ENCODE measurements around the gene STT3B. TPM values are rescaled to one million over a fixed set of nuclear protein-coding genes. Genes with fewer than 3 reads are reported as not detected.

STT3B gene
- total and polyA plus RNA-seq, 2 of the 4 experiments (the other 2 are of a cell fraction) = 45.5 to 86.4 TPM

- no peaks in the 10 kb centered on the region for H3K9me1 ChIP-seq (ENCODE audit: insufficient read depth, low read length)
- peak overlapping the region; percentile 74; the same call in 1 of the 2 replicates for H3K27ac ChIP-seq (ENCODE audit: insufficient read depth, low read length)
- no peak overlapping the region for H2BK15ac ChIP-seq (ENCODE audit: low read depth, low read length)
- no peak overlapping the region for H2AFZ ChIP-seq (replicated peaks; ENCODE audit: low read length, poor library complexity)
- peak overlapping the region in 1 of 2 experiments; percentile 62; a peak in 1 of 4 replicates for H4K8ac ChIP-seq (ENCODE audit: low read depth in 2 of 2, low read length in 2 of 2)
- peaks cover 1% of the 10 kb centered on the region; the same call in 1 of the 2 replicates for H3K36me3 ChIP-seq (ENCODE audit: control insufficient read depth, insufficient read depth, low read length)
- no peak overlapping the region for H2BK5ac ChIP-seq (ENCODE audit: low read depth, low read length, poor library complexity, severe bottlenecking)
- H3K27me3 ChIP-seq (ENCODE audit: control insufficient read depth, insufficient read depth, low read length) = no peaks in the 10 kb centered on the region
- ChIA-PET POLR2A (ENCODE audit: unreplicated experiment) (no interaction called here), CTCF (interaction anchor here (0.5 to 0.6 kb wide), 2 partner anchors 16 to 195 kb away, joined by 3 to 4 read pairs; no protein-coding TSS in a partner anchor)
- in situ Hi-C loops (cut with MboI; ENCODE audit: low sequenced_read_pairs) (no loop called here), intact Hi-C loops (cut with micrococcal nuclease) (no loop called here), dilution Hi-C loops (cut with HindIII; ENCODE audit: low sequenced_read_pairs, unreplicated experiment) (no loop called here)
- H4K5ac ChIP-seq (ENCODE audit: low read depth, low read length) = peak overlapping the region; percentile 69; the same call in 1 of the 2 replicates
- no peak overlapping the region; the same call in 1 of the 2 replicates for H3K23ac ChIP-seq (ENCODE audit: low read depth, low read length)
- peak overlapping the region; percentile 52; the same call in 1 of the 2 replicates for H4K91ac ChIP-seq (ENCODE audit: insufficient read depth, low read depth, low read length)
- H3K18ac ChIP-seq (ENCODE audit: low read depth, low read length) = peak overlapping the region; percentile 74; the same call in 1 of the 2 replicates
- H2AK5ac ChIP-seq (ENCODE audit: low read depth, low read length) = no peak overlapping the region
- H2BK20ac ChIP-seq (ENCODE audit: low read depth, low read length) = no peak overlapping the region
- ATAC-seq (ENCODE audit: low read depth) = peak; percentile 77
- peaks cover 3% of the 10 kb centered on the region; the same call in 1 of the 2 replicates for H3K4me1 ChIP-seq (ENCODE audit: control insufficient read depth, insufficient read depth, low read length)
- no peak overlapping the region for H3K14ac ChIP-seq (replicated peaks; ENCODE audit: low read depth, low read length)
- H3K79me1 ChIP-seq (ENCODE audit: low read depth in 1 of 2, low read length in 2 of 2) = no peaks in the 10 kb centered on the region
- no peaks in the 10 kb centered on the region for H4K20me1 ChIP-seq (ENCODE audit: insufficient read depth, low read length)
- BruUV-seq (replicated peaks) = no TSS peak
- H3K4me2 ChIP-seq (ENCODE audit: low read depth, low read length) = no peak overlapping the region
- no peak overlapping the region for H3K56ac ChIP-seq (ENCODE audit: extremely low read depth, insufficient read depth, low read length)
- H3K4ac ChIP-seq (ENCODE audit: low read depth, low read length) = peak overlapping the region; percentile 57
- no peak overlapping the region for H2BK120ac ChIP-seq (ENCODE audit: low read depth, low read length)
- no peak overlapping the region for H2AK9ac ChIP-seq (replicated peaks; ENCODE audit: low read depth, low read length, poor library complexity)
- no peak overlapping the region for H3K4me3 ChIP-seq (ENCODE audit: insufficient read depth, low read depth, low read length)
- no CpG with 5 or more reads among the region's 6 CpGs for WGBS, 2 experiments (ENCODE audit: extremely low coverage in 2 of 2, insufficient read length in 1 of 2)
- no peak for TF ChIP-seq RFX5 (IDR thresholded peaks at IDR 0.05; ENCODE audit: low read depth, low read length)
- TF ChIP-seq ELK1 (IDR thresholded peaks at IDR 0.05; ENCODE audit: borderline replicate concordance, low read depth, low read length) = no peak
- TF ChIP-seq MAZ (IDR thresholded peaks at IDR 0.05; ENCODE audit: borderline replicate concordance, low read depth, low read length) = no peak
- no peak for TF ChIP-seq RAD21 (IDR thresholded peaks at IDR 0.05; ENCODE audit: low read length)
- TF ChIP-seq BHLHE40 (IDR thresholded peaks at IDR 0.05; ENCODE audit: low read depth, low read length) = no peak
- no peak for TF ChIP-seq MAFK (IDR thresholded peaks at IDR 0.05; ENCODE audit: low read depth, low read length)
- no peak for TF ChIP-seq POLR2A (IDR thresholded peaks at IDR 0.05; ENCODE audit: low read depth, low read length)
- no peak for TF ChIP-seq SMC3 (IDR thresholded peaks at IDR 0.05; ENCODE audit: low read depth, low read length)
- TF ChIP-seq, protein P1, sequence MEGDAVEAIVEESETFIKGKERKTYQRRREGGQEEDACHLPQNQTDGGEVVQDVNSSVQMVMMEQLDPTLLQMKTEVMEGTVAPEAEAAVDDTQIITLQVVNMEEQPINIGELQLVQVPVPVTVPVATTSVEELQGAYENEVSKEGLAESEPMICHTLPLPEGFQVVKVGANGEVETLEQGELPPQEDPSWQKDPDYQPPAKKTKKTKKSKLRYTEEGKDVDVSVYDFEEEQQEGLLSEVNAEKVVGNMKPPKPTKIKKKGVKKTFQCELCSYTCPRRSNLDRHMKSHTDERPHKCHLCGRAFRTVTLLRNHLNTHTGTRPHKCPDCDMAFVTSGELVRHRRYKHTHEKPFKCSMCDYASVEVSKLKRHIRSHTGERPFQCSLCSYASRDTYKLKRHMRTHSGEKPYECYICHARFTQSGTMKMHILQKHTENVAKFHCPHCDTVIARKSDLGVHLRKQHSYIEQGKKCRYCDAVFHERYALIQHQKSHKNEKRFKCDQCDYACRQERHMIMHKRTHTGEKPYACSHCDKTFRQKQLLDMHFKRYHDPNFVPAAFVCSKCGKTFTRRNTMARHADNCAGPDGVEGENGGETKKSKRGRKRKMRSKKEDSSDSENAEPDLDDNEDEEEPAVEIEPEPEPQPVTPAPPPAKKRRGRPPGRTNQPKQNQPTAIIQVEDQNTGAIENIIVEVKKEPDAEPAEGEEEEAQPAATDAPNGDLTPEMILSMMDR (conservative IDR thresholded peaks at IDR 0.05; ENCODE audit: low read depth, low read length) = no peak
- TF ChIP-seq MXI1 (IDR thresholded peaks at IDR 0.05; ENCODE audit: borderline replicate concordance, low read depth, low read length) = no peak
- TF ChIP-seq CHD1 (IDR thresholded peaks at IDR 0.05; ENCODE audit: low read depth, low read length) = no peak
- no peak for TF ChIP-seq FOS (IDR thresholded peaks at IDR 0.05; ENCODE audit: low read depth, low read length)
- TF ChIP-seq CEBPB (IDR thresholded peaks at IDR 0.05; ENCODE audit: low read depth, low read length) = no peak
- no peak overlapping the region for H3K9ac ChIP-seq (ENCODE audit: low read depth, low read length)
- H3K9me3 ChIP-seq (ENCODE audit: control insufficient read depth, insufficient read depth, low read length) = no peaks in the 10 kb centered on the region
- DNase-seq = peak; percentile 55
Measured at GRCh38 chr3:31671976-31672375, 139.3 kb downstream of the STT3B start.
